Erythroblast (primary cell): ENCODE results near the gene CSNK1G2.

ENCODE experiments used
- GATA1 ChIP-seq: IDR thresholded peaks from 2 replicates; pipeline ENCODE4 v1.6.1; 2011; ENCODE audit warnings: low read depth, mild to moderate bottlenecking, control low read depth, low read length, moderate library complexity
- POLR2A ChIP-seq: IDR thresholded peaks from 2 replicates; pipeline ENCODE4 v1.6.1; 2011; ENCODE audit warnings: mild to moderate bottlenecking, low read length

DNA sequence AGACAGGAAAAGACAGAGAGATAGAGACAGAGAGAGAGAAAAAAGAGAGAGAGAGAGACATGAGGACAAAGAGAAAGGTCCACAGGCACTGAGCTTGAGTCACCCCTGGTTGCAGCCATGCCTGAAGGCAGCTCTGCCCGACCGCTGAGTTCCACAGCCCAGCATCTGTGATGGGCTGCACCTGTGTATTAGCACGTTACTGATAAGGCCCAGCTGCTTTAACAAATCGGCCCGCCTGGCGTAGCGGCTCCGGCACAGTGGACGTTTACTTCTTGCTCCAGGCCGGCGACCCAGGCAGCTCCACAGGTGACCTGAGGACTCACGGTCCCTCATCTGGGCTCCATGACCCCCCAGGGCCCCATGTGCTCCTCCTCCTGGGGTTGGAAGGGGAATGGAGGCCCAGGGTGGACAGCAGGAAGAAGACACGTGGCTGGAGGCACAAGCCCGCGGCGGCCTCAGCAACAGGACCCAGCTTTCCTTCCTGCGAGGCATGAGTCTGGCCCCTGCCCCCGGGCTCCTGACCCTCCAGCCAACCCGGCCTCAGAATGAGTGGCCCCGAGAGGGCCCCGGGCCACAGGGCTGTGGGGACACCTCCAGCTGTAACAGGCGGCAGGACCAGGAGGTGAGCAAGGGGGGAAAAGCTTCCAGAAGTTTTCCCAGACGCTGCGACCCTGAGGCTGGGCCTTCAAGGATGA lies 3.9 kb upstream of the CSNK1G2 start:
- TF ChIP-seq POLR2A (no peak), GATA1 (no peak)
